Astrocyte of the cerebellum (primary cell): Measurements from ENCODE around the gene ISG15.
A peak's percentile ranks its signal among the peaks of the same experiment; 100 is the strongest.

Source experiments
- DNase-seq: peaks from one replicate; pipeline ENCODE4 v3.0.0-alpha.2; 2011; ENCODE audit warnings: low read depth
- H3K4me3 ChIP-seq: 2 replicates; pipeline ENCODE4 v1.5.1; 2011; ENCODE audit warnings: mild to moderate bottlenecking, low read depth, low read length, moderate library complexity
- CTCF ChIP-seq: IDR thresholded peaks from 2 replicates; pipeline ENCODE4 v1.5.1; 2012; ENCODE audit warnings: low read length, low read depth, moderate library complexity, mild to moderate bottlenecking; ENCODE audit errors: missing control alignments
- in situ Hi-C: cut with HindIII; loops from 2 replicates; pipeline ENCODE4 v1.10.0; 2017; ENCODE audit warnings: low sequenced_read_pairs

The ISG15 gene

GRCh38 chr1:1019122-1019999, 6.1 kb downstream of the ISG15 start:
- peak; percentile 53 for TF ChIP-seq CTCF
- in situ Hi-C loops: no loop called here
- peak; percentile 43 for DNase-seq
- H3K4me3 ChIP-seq: peak overlapping the region; percentile 35

- no peak for TF ChIP-seq CTCF
- in situ Hi-C loops: no loop called here
- DNase-seq: no peak
- peak within 1 kb of the TSS; percentile 52 for H3K4me3 ChIP-seq
These were observed 6.7 kb downstream of the ISG15 start, which contains the start of gene AGRN for GRCh38 chr1:1020000-1020404. Gene AGRN (plus strand): TSS chr1:1020120. CDS start chr1:1020173, 53 bp downstream.

- peak overlapping the region; percentile 52 for H3K4me3 ChIP-seq
- DNase-seq: no peak
- in situ Hi-C loops: no loop called here
- no peak for TF ChIP-seq CTCF
These were observed 7.2 kb downstream of the ISG15 start for GRCh38 chr1:1020415-1021009.

- H3K4me3 ChIP-seq: peak overlapping the region; percentile 52
- no peak for DNase-seq
- TF ChIP-seq CTCF: no peak
- in situ Hi-C loops: no loop called here
These were observed 8.0 kb downstream of the ISG15 start for GRCh38 chr1:1021010-1021919.

GRCh38 chr1:1021920-1022259, 8.6 kb downstream of the ISG15 start:
- no peak for TF ChIP-seq CTCF
- DNase-seq: no peak
- in situ Hi-C loops: no loop called here
- peak overlapping the region; percentile 52 for H3K4me3 ChIP-seq

- in situ Hi-C loops: no loop called here
- no peak overlapping the region for H3K4me3 ChIP-seq
- DNase-seq: no peak
- TF ChIP-seq CTCF: no peak
These were observed 9.2 kb downstream of the ISG15 start for GRCh38 chr1:1022302-1023009.
